Brain microvascular endothelial cell (primary cell): ENCODE results near the gene TBX3.
"Not testable (repeated sequence)": the region's sequence is repeated elsewhere in the genome, so short reads cannot be mapped to it uniquely, and the experiment has no call there.

Experiments
- DNase-seq: peaks from one replicate; pipeline ENCODE4 v3.0.0-alpha.2; 2020
- H3K27ac ChIP-seq: fragments of 250-450 bp; sonication (Bioruptor Pico); 2 replicates; pipeline ENCODE4 v1.5.1; 2020; ENCODE audit warnings: mild to moderate bottlenecking, moderate library complexity
- H3K27me3 ChIP-seq: fragments of 250-450 bp; sonication (Bioruptor Pico); replicated peaks from 2 replicates; pipeline ENCODE4 v1.5.1; 2020; ENCODE audit warnings: mild to moderate bottlenecking
- H3K36me3 ChIP-seq: fragments of 250-450 bp; sonication (Bioruptor Pico); replicated peaks from 2 replicates; pipeline ENCODE4 v1.5.1; 2020; ENCODE audit warnings: mild to moderate bottlenecking
- H3K4me3 ChIP-seq: 2 replicates; pipeline ENCODE4 v1.5.1; 2011; ENCODE audit warnings: low read depth, mild to moderate bottlenecking, control low read depth, low read length, moderate library complexity
- in situ Hi-C: cut with HindIII; loops from 2 replicates; pipeline ENCODE4 v1.10.0; 2017; ENCODE audit warnings: low sequenced_read_pairs, low pct_ligation_motif_present
- TF ChIP-seq, protein P1 (sequence below): IDR thresholded peaks from 2 replicates; pipeline ENCODE4 v1.5.1; 2011; ENCODE audit warnings: low read depth, mild to moderate bottlenecking, moderate library complexity, low read length, control low read depth, inconsistent platforms; ENCODE audit errors: missing control alignments

TBX3 gene

DNA sequence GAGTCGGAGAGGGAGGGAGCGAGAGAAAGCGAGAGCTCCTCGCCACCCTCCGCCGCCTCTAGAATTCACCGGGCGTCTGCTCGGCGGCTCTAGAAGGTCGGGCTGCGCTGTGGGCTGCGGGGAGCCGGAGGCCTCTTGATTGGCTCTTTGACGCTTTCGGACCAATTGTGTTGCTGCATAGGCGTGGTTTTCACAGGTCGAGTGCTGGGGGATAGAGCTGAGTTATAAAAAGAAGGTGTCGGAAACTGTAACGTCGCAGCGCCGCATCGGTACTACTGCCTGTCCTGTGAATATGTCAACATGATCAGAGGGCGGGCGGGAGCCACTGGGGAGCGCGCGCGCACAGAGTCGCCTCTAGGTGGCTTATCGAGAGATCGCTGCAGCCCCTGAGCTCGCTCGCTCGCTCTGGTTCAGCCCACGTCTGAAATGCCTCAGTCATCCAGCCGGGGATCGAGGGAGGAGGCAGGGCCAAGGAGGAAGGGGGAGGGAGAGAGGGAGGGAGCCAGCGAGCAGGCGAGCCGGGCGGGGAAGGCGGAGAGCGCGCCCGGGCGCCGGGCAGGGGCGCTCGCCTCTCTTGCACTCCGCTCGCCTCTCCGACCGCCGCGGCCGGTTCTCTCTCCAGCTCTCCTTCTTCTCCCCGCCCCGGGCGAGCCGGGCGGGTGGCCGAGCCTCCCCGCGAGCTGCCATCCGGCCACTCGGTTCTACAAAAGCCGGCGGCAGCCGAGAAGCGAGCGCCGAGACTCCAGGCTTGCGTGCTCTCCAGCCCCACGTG lies at the start of gene TBX3:
TBX3 (minus strand) TSS at position 78 of the 772 bp plus-strand sequence. CDS start 975 bp downstream, outside the sequence.
- in situ Hi-C loops: loop anchor here (25.0 kb wide), 1 partner anchor 478 kb away; no protein-coding TSS in a partner anchor
- Histone ChIP-seq H3K36me3 (no peaks in the 10 kb centered on the region), H3K27ac (peak within 1 kb of the TSS; percentile 66), H3K27me3 (peaks cover 23% of the 10 kb centered on the region), H3K4me3 (peak within 1 kb of the TSS; percentile 82)
- TF ChIP-seq, protein P1, sequence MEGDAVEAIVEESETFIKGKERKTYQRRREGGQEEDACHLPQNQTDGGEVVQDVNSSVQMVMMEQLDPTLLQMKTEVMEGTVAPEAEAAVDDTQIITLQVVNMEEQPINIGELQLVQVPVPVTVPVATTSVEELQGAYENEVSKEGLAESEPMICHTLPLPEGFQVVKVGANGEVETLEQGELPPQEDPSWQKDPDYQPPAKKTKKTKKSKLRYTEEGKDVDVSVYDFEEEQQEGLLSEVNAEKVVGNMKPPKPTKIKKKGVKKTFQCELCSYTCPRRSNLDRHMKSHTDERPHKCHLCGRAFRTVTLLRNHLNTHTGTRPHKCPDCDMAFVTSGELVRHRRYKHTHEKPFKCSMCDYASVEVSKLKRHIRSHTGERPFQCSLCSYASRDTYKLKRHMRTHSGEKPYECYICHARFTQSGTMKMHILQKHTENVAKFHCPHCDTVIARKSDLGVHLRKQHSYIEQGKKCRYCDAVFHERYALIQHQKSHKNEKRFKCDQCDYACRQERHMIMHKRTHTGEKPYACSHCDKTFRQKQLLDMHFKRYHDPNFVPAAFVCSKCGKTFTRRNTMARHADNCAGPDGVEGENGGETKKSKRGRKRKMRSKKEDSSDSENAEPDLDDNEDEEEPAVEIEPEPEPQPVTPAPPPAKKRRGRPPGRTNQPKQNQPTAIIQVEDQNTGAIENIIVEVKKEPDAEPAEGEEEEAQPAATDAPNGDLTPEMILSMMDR: peak; percentile 71
- DNase-seq: peak; percentile 97

DNA sequence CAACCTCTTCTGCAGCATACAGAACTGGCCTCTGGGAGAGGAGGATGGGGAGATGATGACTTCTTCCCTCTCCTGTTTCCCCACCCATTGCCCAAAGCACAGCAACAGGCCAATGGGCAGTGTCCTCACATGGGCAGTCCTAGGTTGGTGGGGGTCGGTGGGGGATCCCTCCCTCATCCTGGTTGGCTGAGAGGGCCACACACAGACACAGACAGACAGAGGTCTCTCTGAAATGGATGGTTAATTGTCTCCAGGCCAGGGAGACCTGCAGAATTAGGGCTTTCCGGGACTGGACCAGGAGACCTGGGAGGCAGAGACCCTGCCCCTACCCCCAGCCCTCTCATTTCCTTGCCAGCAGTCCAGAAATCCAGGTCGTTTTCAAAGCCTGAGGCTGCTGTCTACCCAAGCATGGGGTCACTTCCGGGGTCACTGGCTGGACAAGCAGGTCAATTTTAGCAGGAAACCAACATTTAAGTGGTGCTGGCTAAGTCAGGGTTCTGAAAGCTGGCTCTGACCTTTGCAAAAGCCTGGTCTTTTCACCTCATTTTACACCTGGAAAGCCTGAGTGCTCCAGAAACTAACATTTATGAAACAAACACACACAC lies 48.6 kb upstream of the TBX3 start:
- H3K36me3 ChIP-seq: no peaks in the 10 kb centered on the region
- no peak overlapping the region for H3K4me3 ChIP-seq
- peaks cover 19% of the 10 kb centered on the region for H3K27me3 ChIP-seq
- in situ Hi-C loops: no loop called here
- TF ChIP-seq, protein P1: no peak
- DNase-seq: no peak
- no peak overlapping the region for H3K27ac ChIP-seq

DNA sequence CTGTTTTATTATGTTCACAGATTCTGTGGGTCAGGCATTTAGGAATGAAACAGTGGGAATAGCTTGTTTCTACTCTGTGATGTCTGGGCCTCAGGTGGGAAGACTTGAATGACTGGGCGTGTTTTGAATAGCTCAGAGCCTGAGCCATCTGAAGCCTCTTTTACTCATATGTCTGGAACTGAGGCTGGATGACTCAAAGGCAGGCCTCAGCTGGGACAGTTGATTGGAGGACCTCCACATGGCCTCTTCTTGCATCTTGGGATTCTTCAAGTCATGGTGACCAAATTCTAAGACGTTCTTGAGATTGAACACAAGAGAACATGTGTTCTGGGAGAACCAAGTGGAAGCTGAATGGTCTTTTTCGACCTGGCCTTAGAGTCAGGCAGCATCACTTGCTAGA lies 45.8 kb upstream of the TBX3 start:
- no peak overlapping the region for H3K4me3 ChIP-seq
- peak; percentile 44 for DNase-seq
- TF ChIP-seq, protein P1: no peak
- no peaks in the 10 kb centered on the region for H3K36me3 ChIP-seq
- no peak overlapping the region for H3K27ac ChIP-seq
- H3K27me3 ChIP-seq: peaks cover 3% of the 10 kb centered on the region
- in situ Hi-C loops: no loop called here

DNA sequence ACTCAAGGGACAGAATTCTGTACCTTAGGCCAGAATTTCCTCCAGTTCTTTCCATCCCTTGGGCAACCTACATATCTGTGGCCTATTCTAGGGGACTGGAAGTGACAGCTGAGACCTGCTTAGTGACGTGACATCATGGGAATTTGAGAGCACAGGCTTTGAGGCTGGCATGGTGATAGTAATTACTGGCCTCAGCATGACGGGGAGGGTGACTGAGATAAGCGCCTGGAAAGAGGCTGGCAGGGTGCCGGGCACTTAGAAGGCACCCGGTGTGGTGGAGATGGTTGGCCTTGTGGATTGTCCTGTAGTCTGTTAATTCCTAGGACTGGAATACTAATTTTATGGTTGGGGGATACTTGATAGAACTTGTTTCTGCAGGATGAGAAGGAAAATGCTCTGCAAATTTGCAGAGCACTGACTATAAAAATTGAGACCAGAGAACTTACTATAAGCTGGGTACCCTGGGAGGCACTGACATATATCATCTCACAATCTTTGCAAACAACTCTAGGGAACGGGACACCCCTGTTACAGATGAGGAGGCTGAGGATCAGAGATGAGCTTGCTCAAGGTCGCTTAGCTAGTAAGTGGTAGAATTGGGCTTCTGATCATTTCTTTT lies 42.2 kb upstream of the TBX3 start:
- TF ChIP-seq, protein P1: no peak
- H3K36me3 ChIP-seq: no peaks in the 10 kb centered on the region
- in situ Hi-C loops: no loop called here
- H3K27ac ChIP-seq: no peak overlapping the region
- no peak for DNase-seq
- H3K4me3 ChIP-seq: no peak overlapping the region
- H3K27me3 ChIP-seq: no peaks in the 10 kb centered on the region

DNA sequence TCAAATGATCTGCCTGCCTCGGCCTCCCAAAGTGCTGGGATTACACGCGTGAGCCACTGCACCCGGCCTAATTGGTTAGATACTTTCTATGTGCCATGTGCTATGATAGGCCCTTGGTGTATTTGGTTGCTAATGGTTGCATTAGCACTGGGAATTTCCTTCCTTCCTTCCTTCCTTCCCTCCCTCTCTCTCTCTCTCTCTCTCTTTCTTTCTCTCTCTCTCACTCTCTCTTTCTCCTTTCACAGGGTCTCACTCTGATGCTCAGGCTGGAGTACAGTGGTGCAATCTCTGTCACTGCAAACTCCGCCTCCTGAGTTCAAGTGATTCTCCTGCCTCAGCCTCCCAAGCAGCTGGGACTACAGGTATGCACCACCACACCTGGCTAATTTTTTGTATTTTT lies 38.2 kb upstream of the TBX3 start:
- H3K27ac ChIP-seq, in situ Hi-C loops, H3K36me3 ChIP-seq, DNase-seq, H3K4me3 ChIP-seq, H3K27me3 ChIP-seq: not testable (repeated sequence)

DNA sequence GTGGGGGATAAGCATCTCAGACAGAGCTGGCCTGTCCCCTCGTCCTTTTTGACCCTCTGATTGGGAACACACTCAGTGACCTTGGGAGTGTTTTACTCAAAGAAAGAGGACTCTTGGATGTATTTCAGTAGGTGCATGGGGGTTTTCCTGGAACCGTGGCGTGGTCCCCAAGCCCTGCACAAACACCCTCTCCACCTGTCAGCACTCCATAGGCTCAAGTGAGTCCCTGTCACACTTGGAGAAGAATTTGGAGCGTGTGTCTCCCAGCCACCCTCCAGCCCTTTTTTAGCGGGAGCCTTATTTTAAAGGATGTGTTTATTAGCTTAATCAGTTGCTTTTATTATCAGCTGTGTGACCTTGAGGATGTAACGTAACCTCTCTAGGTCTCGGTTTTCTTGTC lies 37.3 kb upstream of the TBX3 start:
- Histone ChIP-seq H3K27ac (no peak overlapping the region), H3K4me3 (no peak overlapping the region), H3K27me3 (no peaks in the 10 kb centered on the region), H3K36me3 (no peaks in the 10 kb centered on the region)
- no peak for DNase-seq
- TF ChIP-seq, protein P1: no peak
- in situ Hi-C loops: no loop called here
